Nucleus accumbens (tissue), 56 donors: ENCODE measurements around the gene ITSN1.
"Not testable (repeated sequence)": the region's sequence is repeated elsewhere in the genome, so short reads cannot be mapped to it uniquely, and the experiment has no call there.

Experiments
- DNase-seq, 56 donors: peaks; one replicate each; lab custom pipeline; 2025; lab: John Stamatoyannopoulos, UW

ITSN1 gene

DNA sequence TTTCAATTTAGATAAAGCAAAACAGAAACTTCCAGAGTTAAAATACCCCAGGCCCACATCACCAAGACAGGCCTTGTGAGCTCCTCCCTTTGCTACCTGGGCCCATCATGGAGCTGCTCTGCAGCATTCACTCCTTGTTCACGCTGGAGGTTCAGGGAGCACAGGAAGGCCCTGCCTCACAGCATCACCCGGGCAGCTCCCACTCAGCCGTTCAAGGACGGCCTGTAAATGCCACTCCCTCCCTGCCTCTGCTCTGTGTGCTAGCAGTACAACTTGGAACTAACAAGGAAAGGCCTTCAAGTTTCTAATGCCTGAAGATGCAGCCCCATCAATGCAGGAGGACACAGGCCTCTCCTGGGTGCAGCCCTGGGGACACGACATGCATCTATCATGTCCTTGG lies 261.7 kb downstream of the ITSN1 start:
- DNase-seq = peak in 3 of 56 donors; percentile 2 to 8 (median 6)

DNA sequence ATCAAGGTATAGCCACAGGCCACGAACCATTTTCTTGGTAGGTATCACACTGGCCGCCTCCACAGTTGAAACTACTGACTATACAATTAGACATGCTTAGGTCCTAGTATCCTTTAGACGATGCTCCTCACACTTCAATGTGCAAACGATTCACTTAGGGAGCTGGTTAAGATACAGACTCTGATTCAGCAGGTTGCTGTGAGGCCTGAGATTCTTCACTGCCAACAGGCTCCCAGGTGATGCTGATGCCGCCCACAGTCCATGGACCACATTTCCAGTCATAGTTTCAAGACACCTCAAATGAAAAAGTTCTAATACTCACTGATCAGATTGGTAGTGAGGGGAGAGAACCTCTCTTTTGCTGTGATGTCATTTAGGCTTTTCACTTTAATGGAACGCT lies 266.5 kb downstream of the ITSN1 start:
- no peak for DNase-seq

DNA sequence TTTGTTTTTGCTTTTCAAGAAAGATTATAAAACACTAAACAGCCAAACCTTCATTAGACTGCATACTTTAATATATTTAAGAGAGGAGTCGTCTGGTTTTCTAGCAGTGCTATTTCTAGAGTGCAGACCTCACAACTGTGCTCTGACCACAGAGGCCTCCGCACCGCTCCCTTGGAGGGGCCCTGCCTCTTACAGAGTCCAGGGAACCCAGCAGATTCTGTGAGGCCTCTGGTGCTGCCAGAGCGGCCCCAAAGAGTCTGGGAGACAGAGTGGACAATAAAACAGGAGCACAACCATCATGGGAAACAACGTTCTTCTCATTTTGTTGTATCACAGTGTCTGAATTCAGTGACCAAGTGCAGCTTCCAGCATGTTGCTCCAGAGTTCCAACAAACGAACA lies 267.5 kb downstream of the ITSN1 start:
- no peak for DNase-seq

DNA sequence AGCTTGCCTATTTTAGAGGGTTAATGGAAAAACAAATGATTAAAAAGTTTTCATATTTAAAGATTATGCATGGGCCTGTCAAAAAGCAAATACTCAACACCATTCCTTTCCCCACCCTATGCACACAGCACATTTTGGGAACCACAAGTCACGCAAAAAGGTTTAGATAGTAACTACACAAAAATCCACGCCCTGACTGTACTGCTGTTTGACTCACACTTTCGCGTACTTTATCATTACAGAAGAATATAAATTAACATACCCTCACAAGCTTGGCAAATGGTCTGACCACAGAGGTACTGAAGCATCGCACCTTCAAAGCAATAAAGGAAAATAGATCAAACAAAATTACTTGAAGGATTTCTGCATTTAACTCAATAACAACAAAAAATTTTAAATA lies 271.9 kb downstream of the ITSN1 start:
- no peak for DNase-seq

DNA sequence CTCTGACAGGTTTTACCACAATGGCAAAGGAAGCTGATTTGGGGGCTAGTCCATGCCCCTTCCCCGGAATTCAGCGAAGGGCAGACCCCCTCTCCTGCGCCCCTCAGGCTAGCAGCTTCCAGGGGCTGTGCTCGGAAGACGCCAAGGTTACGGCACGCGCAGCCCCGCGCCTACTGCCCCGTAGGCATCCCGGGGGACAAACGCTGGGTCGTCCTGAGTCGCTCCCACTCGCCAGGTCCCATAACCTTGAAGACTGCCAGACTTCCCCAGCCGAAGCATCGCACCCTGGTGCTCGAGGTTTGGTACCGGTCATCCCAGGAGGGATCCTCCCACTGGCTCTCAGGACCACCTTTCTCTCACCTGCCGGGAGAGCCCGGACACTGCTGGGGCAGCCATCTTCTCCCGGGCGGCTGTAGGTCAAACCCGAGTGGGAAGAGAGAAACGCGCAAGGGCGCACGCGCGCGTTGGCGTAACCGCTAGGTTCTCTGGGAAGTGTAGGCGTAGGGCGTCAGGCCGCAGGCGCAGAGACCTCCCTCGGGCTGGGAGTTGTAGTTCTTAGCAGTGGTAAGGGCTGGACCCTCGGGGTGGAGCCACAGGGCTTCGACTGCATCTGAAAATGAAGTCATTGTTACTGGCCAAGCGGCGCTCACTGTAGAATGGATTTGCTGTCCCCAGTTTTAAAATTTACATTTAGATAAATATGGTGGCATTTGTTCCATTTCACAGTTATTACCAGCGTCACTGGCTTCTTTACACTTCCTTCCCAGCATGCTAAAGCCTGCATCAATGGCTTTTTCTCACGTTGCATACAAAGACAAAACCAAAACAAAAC lies 273.3 kb downstream of the ITSN1 start, which contains the start of gene ATP5PO:
ATP5PO (minus strand) TSS at position 437 of the 832 bp plus-strand sequence; CDS start at position 396, 41 bp downstream.
- DNase-seq = peak; percentile 80 to 98 (median 97)

DNA sequence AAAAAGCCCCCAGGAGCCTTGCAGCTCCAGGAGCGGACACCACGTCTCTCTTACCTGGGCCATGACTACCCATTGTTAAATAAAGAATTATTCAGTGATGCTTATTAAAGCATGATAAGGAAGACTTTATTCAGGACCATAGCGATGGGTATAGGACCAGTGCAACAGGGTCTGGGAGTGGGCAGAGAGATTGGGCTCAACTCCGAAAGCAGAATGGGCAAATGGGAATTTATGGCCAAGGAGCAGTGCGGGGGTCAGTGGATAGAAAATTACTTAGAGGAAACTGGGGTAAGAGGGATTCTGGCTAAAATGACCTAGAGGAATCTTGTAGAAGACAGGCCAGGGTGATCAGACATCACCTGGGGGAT lies 273.9 kb downstream of the ITSN1 start:
- peak in 1 of 56 donors; percentile 34 for DNase-seq

DNA sequence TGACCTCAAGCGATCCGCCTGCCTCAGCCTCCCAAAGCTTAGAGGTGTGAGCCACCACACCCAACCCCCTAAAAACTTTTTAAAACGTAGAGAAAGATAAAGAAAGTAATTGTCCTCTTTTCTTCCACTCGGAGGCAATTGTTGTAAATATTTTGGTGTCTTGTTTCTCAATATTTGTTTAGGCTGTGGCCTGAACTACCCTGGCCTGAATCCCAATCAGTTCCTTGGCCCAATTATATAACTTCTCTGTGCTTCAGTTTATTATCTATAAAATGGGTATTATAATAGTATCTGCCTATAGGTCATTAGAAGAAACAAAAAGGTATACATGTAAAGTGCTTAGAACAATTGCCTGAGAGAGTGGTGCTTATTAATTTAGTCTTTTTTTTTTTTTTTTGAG lies 275.1 kb downstream of the ITSN1 start:
- no peak for DNase-seq

DNA sequence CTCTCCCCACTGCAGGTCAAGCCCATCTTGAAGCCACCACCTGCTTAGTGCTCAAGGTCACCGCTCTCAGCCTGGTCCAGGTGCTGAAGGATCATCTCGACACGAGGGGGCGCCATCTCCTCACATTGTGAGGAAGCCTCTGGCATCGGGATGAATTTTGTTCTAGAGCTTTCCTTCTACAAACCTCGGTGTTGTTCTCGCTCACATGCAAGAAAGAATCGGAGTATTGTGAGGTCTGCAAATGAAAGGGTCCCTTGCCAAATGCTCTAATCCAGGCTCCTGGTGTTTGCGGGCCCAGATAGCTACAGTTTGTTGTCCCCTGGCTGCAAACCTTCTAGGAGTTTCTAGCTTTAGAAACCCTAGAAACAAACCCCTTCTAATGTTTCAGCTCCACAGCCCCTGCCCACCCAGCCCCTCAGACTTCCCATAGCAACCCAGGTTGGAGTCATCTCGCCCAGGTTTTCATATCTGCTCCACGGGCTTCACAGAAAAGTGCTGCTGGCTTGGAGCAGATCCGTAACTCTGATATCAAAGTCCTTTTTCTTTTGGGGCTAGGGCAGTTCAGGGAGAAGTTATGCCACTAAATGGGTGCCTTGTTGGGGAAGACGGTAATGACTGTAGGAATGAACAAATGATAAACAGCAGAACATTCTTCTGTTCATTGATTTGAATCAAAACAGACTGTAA lies 281.9 kb downstream of the ITSN1 start:
- DNase-seq = peak in 55 of 56 donors; percentile 23 to 96 (median 81)

DNA sequence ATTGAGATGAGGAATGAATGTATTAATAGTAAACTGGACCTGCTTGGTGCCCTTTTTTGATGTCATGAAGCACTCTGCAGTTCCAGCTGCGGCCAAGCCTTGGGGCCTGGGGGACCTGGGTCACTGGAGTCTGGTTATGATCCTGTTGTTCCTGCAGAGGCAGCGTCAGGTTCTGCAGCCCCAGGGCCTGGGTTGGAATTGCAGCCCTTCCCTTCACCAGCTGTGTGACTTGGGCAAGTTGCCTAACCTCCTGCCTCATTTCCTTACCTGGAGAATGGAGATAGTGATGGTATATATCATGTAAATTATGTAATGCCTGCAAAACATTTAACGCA lies 282.4 kb downstream of the ITSN1 start:
- DNase-seq = peak in 3 of 56 donors; percentile 8 to 18 (median 16)

DNA sequence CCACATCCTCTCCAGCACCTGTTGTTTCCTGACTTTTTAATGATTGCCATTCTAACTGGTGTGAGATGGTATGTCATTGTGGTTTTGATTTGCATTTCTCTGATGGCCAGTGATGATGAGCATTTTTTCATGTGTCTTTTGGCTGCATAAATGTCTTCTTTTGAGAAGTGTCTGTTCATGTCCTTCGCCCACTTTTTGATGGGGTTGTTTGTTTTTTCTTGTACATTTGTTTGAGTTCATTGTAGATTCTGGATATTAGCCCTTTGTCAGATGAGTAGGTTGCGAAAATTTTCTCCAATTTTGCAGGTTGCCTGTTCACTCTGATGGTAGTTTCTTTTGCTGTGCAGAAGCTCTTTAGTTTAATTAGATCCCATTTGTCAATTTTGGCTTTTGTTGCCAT lies 283.9 kb downstream of the ITSN1 start:
- DNase-seq = not testable (repeated sequence)

DNA sequence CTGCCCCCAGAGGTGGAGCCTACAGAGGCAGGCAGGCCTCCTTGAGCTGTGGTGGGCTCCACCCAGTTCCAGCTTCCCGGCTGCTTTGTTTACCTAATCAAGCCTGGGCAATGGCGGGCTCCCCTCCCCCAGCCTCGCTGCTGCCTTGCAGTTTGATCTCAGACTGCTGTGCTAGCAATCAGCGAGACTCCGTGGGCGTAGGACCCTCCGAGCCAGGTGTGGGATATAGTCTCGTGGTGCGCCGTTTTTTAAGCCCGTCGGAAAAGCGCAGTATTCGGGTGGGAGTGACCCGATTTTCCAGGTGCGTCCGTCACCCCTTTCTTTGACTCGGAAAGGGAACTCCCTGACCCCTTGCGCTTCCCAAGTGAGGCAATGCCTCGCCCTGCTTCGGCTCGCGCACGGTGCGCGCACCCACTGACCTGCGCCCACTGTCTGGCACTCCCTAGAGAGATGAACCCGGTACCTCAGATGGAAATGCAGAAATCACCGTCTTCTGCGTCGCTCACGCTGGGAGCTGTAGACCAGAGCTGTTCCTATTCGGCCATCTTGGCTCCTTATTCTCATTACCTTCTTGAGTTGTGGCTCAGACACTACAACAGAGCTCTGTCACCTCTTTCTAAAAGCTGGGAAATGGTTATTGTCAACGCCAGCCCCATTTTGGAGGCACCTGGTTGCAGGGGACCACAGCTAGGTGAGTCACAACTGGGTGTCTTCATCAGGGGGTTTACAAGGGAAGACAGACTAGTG lies 288.9 kb downstream of the ITSN1 start:
- DNase-seq = not testable (repeated sequence)

DNA sequence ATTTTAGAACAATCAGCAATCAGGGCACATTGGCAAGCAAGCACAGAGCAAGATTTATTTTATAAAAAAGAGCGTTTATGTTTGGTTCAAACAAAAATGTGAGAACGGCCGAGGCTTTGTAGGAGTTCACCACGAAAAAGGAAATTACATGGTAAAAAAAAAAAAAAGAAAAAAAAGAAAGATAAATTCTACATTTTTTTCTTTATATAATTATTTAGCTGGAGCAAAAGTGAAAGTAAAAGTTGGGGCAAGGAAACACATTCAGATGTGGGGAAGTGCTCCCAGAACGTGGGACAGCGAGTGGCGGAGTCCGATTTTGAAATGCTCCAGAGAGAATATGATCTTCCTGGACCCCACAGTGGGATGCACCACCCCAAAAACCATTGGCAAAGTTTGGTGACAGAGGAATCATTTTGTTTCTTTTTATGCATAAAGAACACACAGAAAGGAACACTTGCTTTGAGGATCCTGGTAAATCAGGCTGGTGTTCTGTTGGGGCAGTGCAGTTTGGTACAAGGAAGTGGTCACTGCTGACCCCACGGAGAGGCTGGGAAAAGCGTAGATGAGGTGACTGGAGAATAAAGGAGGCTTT lies 289.6 kb downstream of the ITSN1 start:
- no peak for DNase-seq

DNA sequence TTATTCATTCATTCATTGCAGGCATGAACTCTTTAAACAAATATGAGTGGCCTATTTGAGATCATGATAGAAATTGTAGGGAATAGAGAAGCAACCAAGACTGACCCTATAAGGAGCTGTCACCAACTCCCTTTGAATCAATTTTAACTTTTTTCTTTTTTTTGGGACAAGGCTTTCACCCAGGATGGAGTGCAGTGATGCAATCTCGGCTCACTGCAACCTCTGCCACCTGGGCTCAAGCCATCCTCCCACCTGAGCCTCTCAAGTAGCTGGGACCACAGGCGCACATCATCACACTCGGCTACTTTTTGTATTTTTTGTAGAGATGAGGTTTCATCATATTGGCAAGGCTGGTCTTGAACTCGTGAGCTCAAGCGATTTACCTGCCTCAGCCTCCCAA lies 290.4 kb downstream of the ITSN1 start:
- DNase-seq = no peak

DNA sequence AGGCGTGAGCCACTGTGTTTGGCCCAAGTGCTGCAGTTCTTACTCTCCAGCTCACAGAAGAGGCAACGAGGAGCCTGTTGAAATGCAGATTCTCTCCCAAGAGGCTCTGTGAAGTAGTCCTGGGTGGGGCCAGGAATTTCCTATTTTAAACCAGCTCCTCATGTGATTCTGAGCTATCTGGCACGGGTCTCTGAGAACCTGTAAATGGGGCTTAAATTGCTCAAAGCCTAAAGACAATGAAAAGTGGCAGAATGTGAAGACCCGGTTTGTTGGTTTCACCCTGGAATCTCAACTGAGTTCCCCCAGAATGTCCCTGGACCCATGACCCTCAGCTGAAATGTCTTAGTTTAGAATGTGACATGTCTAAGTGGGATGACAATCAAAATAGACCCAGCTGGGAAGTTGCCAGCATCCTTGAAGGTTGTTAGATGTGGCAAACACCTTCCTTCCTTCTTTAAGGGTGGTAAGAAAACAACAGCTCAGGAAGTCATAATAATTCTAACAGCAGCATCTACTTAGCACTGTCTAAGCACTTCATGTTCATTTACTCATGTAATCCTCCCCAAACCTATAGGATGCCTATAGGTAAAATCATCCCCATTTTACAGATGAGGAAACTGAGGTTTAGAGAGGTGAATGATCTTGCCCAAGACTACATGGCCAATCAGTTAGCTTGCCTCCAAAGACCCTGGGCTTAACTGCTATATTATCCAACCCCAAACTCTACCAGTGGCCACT lies 294.2 kb downstream of the ITSN1 start:
- no peak for DNase-seq

DNA sequence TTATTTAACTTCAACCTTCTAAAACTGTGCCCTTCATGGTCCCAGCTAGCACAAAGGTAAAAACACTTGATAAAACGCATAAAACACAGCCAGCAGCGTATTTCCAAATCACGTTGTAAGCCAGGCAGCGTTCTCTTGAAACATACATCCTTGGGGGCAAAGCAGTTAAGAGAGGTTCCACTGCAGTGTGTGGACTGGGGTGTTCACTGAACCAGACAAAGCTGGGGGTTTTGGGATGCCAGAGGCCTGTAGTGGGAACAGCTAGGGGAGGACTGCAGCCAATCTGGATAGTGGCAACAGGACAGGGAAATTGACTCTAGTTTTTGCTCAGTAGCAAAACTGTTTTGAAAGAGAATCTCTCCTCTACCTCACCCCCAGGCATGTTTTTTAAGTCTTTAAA lies 294.8 kb downstream of the ITSN1 start:
- no peak for DNase-seq

DNA sequence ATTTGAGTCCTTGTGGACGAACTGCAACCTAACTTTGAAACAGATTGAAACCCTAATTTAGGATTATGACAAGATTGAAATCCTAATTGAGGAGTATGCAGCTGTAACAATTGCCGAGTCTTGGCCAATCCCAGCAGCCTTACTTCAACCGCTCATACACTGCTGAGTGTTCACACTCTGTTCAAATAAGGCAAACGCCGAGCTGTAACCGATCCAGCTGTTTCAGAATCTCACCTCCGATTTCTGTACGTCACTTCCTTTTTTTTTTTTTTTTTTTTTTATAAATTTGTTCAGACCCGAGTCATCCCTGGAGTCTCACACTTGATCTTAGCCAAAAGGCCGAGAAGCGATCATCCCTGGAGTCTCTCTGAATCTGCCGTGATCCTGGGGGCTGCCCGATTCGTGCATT lies 295.6 kb downstream of the ITSN1 start:
- no peak for DNase-seq

DNA sequence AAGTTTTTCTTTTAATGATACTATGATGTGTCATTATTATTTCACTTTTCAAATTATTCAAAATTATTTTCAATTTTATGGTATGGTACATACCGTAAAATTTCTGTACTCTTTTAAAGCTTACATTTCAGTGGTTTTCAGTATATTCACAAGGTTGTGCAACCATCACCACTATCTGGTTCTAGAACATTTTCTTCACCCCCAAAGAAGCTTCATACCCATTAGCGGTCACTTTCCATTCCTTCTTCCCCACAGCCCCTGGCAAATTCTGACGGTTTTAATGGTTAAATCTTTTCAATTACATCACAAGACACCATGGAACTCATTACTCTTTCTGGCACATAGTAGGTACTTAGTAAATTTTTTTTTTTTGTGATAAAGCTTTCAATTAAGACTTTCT lies 296.1 kb downstream of the ITSN1 start:
- DNase-seq = no peak

DNA sequence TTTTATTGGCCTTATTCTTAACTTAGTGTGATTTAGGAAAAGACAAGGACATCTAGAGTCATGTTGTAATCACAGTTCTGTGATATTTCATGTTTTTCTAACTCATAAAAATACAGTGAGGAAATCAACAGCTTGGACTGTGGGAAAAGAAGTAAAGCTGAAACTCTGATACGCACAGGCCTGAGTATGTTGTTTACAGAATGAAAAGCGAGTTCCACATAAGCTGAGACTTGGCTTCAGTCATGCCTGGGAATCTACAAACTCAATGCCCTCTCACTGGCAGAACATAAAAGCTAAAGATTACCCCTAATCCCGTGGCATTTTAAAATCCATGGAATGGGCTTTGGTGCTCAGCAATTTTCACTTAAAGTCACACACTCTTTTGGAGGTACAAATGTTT lies 296.9 kb downstream of the ITSN1 start:
- no peak for DNase-seq

DNA sequence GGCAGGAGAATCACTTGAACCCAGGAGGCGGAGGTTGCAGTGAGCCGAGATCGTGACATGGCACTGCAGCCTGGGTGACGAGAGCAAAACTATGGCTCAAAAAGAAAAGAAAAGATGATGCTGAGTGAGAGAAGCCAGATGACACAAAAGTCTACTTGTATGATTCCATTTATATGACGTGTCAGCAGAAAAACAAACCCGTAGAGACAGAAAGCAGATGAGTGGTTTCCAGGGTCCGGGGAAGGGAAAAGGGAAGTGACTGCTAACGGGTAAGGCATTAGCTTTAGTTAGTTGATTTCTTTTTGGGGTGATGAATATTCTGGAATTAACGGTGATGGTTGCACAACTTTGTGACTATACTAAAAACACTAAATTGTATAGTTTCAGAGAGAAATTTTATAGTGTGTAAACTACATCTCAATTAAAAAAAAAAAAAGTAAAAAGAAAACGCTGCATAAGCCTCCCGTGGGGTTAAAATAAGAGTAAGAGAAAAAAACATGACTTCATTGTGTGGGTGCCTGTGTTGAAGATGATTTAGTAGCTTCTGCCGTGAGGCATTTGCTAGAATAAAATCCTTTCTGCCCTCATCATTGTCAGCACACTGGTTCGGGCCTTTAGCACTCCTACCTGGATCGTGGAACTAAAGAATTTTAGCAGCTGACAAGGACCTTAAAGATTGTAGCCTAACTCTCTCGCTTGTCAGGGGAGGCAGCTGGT lies 298.0 kb downstream of the ITSN1 start:
- DNase-seq = no peak

DNA sequence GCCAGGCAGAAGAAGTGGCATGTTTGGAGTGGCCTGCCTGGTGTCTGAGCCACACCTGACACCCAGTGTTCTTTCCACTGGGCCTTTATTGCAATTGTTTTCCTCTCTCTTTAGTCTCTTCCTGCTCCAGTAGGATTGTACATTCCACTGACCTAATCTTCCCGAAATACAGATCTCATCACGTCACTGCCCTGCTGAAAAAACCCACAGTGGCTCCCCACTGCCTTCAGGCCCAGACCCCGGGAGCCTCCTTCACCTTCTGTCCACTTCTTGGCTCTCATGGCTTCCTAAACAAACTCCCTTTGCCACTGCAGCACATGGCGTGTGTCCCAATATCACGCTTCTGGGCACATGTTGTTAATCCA lies 298.6 kb downstream of the ITSN1 start:
- no peak for DNase-seq
